Karpas-422 (cell line): ENCODE measurements around the gene MTHFD1L. TPM values are rescaled to one million over a fixed set of nuclear protein-coding genes. Genes with fewer than 3 reads are reported as not detected.

ENCODE experiments used
- DNase-seq: peaks from one replicate; pipeline ENCODE4 v3.0.0-alpha.2; 2015
- H2AFZ ChIP-seq: fragments of 200-600 bp; sonication (generic); 2 replicates; pipeline ENCODE4 v1.6.1; 2014; ENCODE audit warnings: antibody characterized with exemption, low read length, mixed read lengths
- H3K27ac ChIP-seq: fragments of 200-600 bp; sonication (generic); 2 replicates; pipeline ENCODE4 v1.5.1; 2014; ENCODE audit warnings: mild to moderate bottlenecking, low read length, moderate library complexity
- H3K27me3 ChIP-seq: fragments of 200-600 bp; sonication (generic); 2 replicates; pipeline ENCODE4 v1.6.1; 2014; ENCODE audit warnings: low read length, mixed read lengths
- H3K36me3 ChIP-seq: fragments of 200-600 bp; sonication (generic); 2 replicates; pipeline ENCODE4 v1.6.1; 2014; ENCODE audit warnings: low read length, mixed read lengths; ENCODE audit not compliant: insufficient read depth
- H3K4me1 ChIP-seq: fragments of 200-600 bp; sonication (generic); 2 replicates; pipeline ENCODE4 v1.6.1; 2014; ENCODE audit warnings: mild to moderate bottlenecking, low read length, mixed read lengths
- H3K4me2 ChIP-seq: fragments of 200-600 bp; sonication (generic); 2 replicates; pipeline ENCODE4 v1.6.1; 2014; ENCODE audit warnings: low read length, low read depth, mild to moderate bottlenecking; ENCODE audit not compliant: poor library complexity, severe bottlenecking
- H3K4me3 ChIP-seq: fragments of 200-600 bp; sonication (generic); 2 replicates; pipeline ENCODE4 v1.5.1; 2014; ENCODE audit warnings: mild to moderate bottlenecking, antibody characterized with exemption, low read length, mixed read lengths
- H3K79me2 ChIP-seq: fragments of 200-600 bp; sonication (generic); 2 replicates; pipeline ENCODE4 v1.6.1; 2014; ENCODE audit warnings: mild to moderate bottlenecking, low read length, mixed read lengths
- H3K9ac ChIP-seq: fragments of 200-600 bp; sonication (generic); 2 replicates; pipeline ENCODE4 v1.6.0; 2014; ENCODE audit warnings: low read length
- H3K9me2 ChIP-seq: fragments of 200-600 bp; sonication (generic), shearing (Covaris generic); replicated peaks from 2 replicates; pipeline ENCODE4 v1.6.0; 2014; ENCODE audit warnings: mild to moderate bottlenecking, low read length, moderate library complexity; ENCODE audit not compliant: insufficient read depth
- H3K9me3 ChIP-seq: fragments of 300-700, 200-600 bp; sonication (generic); 2 replicates; pipeline ENCODE4 v1.6.1; 2014; ENCODE audit warnings: low read length, mixed read lengths
- H4K20me1 ChIP-seq: fragments of 200-600 bp; sonication (generic); 2 replicates; pipeline ENCODE4 v1.6.1; 2014; ENCODE audit warnings: mild to moderate bottlenecking, antibody characterized with exemption, low read length, low read depth; ENCODE audit not compliant: insufficient read depth
- total RNA-seq: library from RNA; depleted of rRNA; stranded (reverse); fragments of >200 nt; shearing (Covaris generic); gene quantifications from 2 replicates; pipeline ENCODE4 v1.2.3, GENCODE V29; 2014; ENCODE audit warnings: low replicate concordance

Gene MTHFD1L
- total RNA-seq, 1 experiment from 2014 or later, result 60.7 TPM

DNA sequence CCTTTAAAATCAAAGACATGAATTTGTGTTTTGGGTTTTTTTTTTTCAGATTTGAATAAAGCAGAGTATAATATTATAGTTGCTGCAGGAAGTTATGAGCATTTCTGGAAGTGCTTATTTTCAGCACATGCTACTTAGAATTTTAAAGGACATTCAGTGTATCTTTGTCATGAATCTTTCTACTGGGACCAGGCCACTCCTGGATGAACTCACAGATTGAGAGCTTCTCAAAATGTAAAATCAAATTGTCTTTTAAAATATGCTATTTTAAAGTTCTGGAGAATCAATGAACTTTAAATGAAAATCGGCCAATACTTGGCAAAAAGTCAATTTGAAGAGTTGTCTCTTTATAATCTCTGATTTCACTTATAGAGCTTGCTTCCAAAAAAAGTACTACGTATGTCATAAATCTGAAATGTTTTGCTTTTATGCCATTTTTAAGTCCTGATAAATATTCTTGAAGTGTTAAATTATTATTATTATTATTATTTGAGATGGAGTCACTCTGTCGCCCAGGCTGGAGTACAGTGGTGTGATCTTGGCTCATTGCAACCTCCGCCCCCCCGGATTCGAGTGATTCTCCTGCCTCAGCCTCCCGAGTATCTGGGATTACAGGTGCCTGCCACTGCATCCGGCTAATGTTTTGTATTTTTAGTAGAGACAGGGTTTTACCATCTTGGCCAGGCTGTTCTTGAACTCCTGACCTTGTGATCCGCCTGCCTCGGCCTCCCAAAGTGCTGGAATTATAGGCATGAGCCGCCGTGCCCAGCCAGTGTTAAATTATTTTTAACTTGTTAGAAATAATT lies 198.5 kb downstream of the MTHFD1L start:
- Histone ChIP-seq H3K9me2 (no peaks in the 10 kb centered on the region), H3K27me3 (no peaks in the 10 kb centered on the region), H2AFZ (no peak overlapping the region), H3K9me3 (no peaks in the 10 kb centered on the region), H3K4me2 (no peak overlapping the region), H3K36me3 (no peaks in the 10 kb centered on the region; the same call in 1 of the 2 replicates), H3K4me3 (no peak overlapping the region), H3K4me1 (no peaks in the 10 kb centered on the region), H3K79me2 (no peaks in the 10 kb centered on the region; the same call in 1 of the 2 replicates), H4K20me1 (no peaks in the 10 kb centered on the region), H3K27ac (no peak overlapping the region), H3K9ac (no peak overlapping the region)
- DNase-seq, result no peak

DNA sequence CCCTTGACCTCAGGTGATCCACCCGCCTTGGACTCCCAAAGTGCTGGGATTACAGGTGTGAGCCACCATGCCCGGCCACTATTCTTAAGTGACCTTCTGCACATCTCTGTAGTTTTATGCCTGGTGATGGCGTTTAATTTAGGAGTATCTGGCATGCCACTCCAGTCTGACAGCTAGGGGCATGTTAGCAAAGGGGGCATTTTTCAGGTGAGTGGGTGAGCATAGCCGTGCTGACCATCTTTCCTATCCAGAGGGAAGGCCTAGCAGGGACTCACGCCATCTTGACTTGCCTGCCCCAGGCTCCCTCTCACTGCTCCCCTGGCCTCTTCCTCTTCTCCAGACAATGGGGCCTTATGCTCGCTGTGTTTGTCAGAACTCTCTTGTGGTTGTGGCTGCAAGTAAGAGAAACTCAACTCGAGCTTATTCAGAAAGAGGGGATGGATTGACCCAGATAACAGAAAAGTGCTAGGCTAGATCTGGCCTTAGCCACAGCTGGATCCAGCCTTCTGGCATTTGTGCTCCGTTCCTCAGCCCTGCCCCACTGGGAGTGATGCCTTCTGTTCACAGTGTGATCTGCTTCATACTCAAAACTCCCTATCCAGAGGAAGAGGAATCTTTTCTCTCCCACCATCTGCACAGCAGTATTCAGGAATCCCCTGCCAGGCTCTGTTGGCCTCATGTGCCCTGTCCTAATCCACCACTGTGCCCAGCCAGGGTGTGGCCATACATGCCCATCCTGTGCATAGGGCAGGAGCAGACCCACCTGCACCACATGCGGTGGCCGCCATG lies 199.7 kb downstream of the MTHFD1L start:
- Histone ChIP-seq H2AFZ (no peak overlapping the region), H3K9me3 (no peaks in the 10 kb centered on the region), H3K4me3 (no peak overlapping the region), H3K36me3 (peaks cover 4% of the 10 kb centered on the region; the same call in 1 of the 2 replicates), H3K9ac (no peak overlapping the region), H3K27me3 (no peaks in the 10 kb centered on the region), H3K9me2 (no peaks in the 10 kb centered on the region), H3K27ac (no peak overlapping the region), H3K79me2 (no peaks in the 10 kb centered on the region; the same call in 1 of the 2 replicates), H4K20me1 (no peaks in the 10 kb centered on the region), H3K4me2 (no peak overlapping the region), H3K4me1 (no peaks in the 10 kb centered on the region)
- DNase-seq, result no peak

DNA sequence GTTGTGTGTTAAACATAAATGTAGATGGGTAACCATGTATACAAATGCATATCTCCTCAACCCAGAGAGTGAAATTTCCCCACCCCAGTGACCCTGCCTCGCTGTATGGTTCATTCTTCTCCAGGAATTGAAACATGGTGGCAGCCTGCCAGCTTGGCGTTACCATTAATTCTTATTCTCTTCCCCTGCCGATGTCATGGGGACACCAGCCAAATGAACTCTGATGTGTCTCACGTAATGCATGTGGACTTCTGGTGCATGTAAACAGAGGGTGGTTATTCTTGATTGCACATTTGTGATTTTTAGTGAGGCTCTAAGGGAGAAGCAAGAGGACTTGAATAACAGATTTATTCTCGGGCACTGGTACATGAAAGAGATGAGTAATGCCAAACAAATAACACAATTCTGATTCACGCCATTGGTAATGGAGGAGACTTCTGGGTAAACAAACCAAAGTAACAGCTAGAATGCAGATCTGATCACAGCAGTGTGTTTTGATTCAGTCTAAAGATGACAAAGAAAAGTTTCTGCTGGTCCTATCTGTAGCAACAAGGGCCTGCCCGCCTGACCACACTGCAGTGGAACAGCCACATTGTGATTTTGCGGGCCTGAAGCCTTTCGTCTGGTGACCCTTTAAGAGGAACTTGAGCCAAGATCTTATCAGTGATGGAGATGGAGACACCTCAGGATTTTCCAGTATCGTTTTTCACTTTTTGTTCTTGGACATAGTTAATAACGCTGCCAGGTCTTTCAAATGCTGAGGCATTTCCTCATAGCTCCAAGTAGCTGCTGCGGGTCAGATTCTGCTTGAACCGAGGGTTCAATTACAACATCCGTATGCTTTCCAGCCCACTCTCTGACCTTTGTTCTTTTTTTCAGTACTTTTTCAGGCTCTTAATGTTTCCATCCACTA lies 202.4 kb downstream of the MTHFD1L start:
- H2AFZ ChIP-seq, result no peak overlapping the region

DNA sequence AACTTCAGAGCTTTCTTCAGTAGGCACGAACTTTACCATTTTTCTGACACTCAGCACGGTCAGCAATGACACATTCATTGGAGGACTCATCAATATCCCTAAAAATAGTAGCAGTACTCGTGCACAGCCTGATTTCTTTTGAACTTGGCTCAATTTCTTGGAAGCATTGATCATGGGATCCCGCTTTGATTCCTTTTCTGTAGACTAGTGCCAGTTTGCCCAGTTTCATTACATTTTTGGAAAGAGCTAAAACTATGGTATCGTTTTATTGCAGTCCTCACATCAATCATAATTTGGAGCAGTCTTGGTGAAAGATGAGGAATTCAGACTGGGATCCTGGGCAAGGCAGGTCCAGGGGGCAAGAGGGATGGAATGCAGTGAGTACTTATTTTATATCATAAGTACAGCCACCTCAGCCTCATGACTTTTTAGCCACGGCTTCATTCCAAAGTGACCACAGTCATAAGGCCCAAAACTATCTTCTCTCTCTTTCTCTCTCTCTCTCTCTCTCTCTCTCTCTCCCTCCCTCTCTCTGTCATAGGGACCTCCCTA lies 203.3 kb downstream of the MTHFD1L start:
- Histone ChIP-seq H3K4me2 (no peak overlapping the region), H3K27ac (no peak overlapping the region), H3K4me3 (no peak overlapping the region), H3K9me3 (no peaks in the 10 kb centered on the region), H4K20me1 (no peaks in the 10 kb centered on the region), H3K36me3 (peaks cover 8% of the 10 kb centered on the region; the same call in 1 of the 2 replicates), H3K9me2 (no peaks in the 10 kb centered on the region), H3K9ac (no peak overlapping the region), H3K27me3 (no peaks in the 10 kb centered on the region), H3K4me1 (peaks cover 18% of the 10 kb centered on the region), H3K79me2 (no peaks in the 10 kb centered on the region; the same call in 1 of the 2 replicates), H2AFZ (no peak overlapping the region)
- no peak for DNase-seq

More for the DNA sequence above, 202.4 kb downstream of the MTHFD1L start:
- no peaks in the 10 kb centered on the region for H3K27me3 ChIP-seq
- H3K9ac ChIP-seq, result no peak overlapping the region
- H3K9me3 ChIP-seq, result no peaks in the 10 kb centered on the region
- H3K9me2 ChIP-seq, result no peaks in the 10 kb centered on the region
- no peaks in the 10 kb centered on the region for H4K20me1 ChIP-seq
- no peak overlapping the region for H3K4me3 ChIP-seq
- H3K4me1 ChIP-seq, result peaks cover 9% of the 10 kb centered on the region
- H3K79me2 ChIP-seq, result no peaks in the 10 kb centered on the region; the same call in 1 of the 2 replicates
- no peak overlapping the region for H3K4me2 ChIP-seq
- no peak overlapping the region for H3K27ac ChIP-seq
- H3K36me3 ChIP-seq, result peaks cover 7% of the 10 kb centered on the region; the same call in 1 of the 2 replicates
- DNase-seq, result no peak

DNA sequence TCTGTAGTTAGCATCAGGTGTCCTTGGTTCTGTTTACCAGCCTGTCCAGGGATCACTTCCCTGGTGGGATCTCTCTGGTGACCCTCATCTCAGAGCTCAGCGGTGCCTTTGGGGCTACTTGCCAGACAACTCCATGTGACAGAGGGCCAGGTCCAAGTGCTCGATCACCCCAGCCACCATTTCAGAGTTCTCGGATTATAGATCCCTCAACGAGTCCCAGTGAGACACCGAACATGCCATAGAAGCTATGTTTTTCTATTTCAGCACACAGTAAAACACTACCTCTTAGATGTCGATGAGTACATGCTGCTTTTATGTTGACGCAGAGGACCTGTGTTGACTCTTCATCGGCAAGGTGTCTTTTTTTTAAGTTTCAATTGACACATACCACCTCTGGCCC lies 204.1 kb downstream of the MTHFD1L start:
- Histone ChIP-seq H3K9ac (no peak overlapping the region), H2AFZ (no peak overlapping the region), H3K9me2 (no peaks in the 10 kb centered on the region), H3K27ac (no peak overlapping the region), H3K27me3 (no peaks in the 10 kb centered on the region), H3K36me3 (peaks cover 16% of the 10 kb centered on the region; the same call in 1 of the 2 replicates), H3K4me1 (peaks cover 22% of the 10 kb centered on the region), H3K4me2 (no peak overlapping the region), H3K9me3 (no peaks in the 10 kb centered on the region), H4K20me1 (no peaks in the 10 kb centered on the region), H3K4me3 (no peak overlapping the region), H3K79me2 (no peaks in the 10 kb centered on the region; the same call in 1 of the 2 replicates)
- DNase-seq, result no peak

DNA sequence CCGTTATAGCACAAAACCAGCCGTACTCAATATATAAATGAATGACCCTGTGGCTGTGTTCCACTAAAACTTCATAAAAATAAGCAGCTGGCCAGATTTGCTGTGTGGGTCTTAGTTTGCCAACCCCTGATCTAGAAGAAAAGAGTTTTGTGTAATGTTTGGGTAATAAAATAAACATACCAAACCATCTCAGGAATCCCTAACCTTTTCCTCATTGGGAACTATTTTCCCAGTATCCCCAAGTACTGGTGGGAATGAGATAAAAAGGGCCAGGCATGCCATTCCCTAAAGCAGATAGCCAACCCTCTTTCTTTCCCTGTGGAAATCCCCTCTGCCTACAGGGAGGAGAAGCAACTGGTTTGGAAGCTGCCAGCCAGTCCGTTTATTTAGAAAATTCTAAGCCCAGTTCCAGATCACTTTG lies 205.1 kb downstream of the MTHFD1L start:
- no peaks in the 10 kb centered on the region; the same call in 1 of the 2 replicates for H3K79me2 ChIP-seq
- no peak overlapping the region for H3K27ac ChIP-seq
- H3K4me3 ChIP-seq, result no peak overlapping the region
- H2AFZ ChIP-seq, result no peak overlapping the region
- peaks cover 17% of the 10 kb centered on the region; the same call in 1 of the 2 replicates for H3K36me3 ChIP-seq
- H3K9me2 ChIP-seq, result no peaks in the 10 kb centered on the region
- no peak overlapping the region for H3K9ac ChIP-seq
- H3K9me3 ChIP-seq, result no peaks in the 10 kb centered on the region
- no peak overlapping the region for H3K4me2 ChIP-seq
- H3K27me3 ChIP-seq, result no peaks in the 10 kb centered on the region
- DNase-seq, result no peak
- H3K4me1 ChIP-seq, result peaks cover 22% of the 10 kb centered on the region
- H4K20me1 ChIP-seq, result no peaks in the 10 kb centered on the region

DNA sequence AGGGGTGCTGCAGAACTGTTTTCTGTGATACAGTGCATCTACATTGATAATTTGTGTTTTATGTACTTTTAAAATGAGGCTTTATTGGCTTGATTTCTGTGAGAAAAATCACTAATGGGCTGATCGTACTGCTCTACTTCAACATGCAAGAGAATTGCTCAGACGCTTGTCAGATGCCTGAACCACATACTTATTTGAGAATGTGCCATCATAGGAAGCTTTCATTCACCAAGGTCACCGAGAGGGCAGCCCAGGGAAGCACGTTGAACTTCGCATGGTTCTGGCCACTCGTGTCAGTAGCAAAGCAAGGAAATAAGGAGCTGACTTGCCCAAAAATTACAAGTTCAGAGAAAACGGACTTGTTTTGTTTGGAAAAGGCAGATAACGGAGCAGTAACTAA lies 205.8 kb downstream of the MTHFD1L start:
- peaks cover 17% of the 10 kb centered on the region; the same call in 1 of the 2 replicates for H3K36me3 ChIP-seq
- H3K9me2 ChIP-seq, result no peaks in the 10 kb centered on the region
- no peak overlapping the region for H3K9ac ChIP-seq
- H3K27ac ChIP-seq, result no peak overlapping the region
- H3K79me2 ChIP-seq, result no peaks in the 10 kb centered on the region
- H4K20me1 ChIP-seq, result no peaks in the 10 kb centered on the region
- H3K27me3 ChIP-seq, result no peaks in the 10 kb centered on the region
- no peak overlapping the region for H2AFZ ChIP-seq
- H3K4me1 ChIP-seq, result peaks cover 22% of the 10 kb centered on the region
- no peak overlapping the region for H3K4me3 ChIP-seq
- no peak overlapping the region for H3K4me2 ChIP-seq
- H3K9me3 ChIP-seq, result no peaks in the 10 kb centered on the region
- no peak for DNase-seq
